ENCODE measurements around the gene SPSB1. TPM values are rescaled to one million over a fixed set of nuclear protein-coding genes. Genes with fewer than 3 reads are reported as not detected.

Gene SPSB1
- total and polyA plus RNA-seq, 10 donors, result 1.3 to 7.9 (median 4.1) TPM

- TF ChIP-seq POLR2A (IDR thresholded peaks at IDR 0.05), result no peak
- no peak for TF ChIP-seq CTCF (IDR thresholded peaks at IDR 0.05 in 8 of 11, conservative IDR thresholded peaks at IDR 0.05 in 3 of 11)
- no peak for TF ChIP-seq POLR2AphosphoS5 (IDR thresholded peaks at IDR 0.05)
- no peak overlapping the region for H3K4me3 ChIP-seq
- no peaks in the 10 kb centered on the region for H3K27me3 ChIP-seq (replicated peaks in 1 of 7)
- WGBS, 5 donors, result 89 to 94% (median 92%) methylated on average over 8 of the region's 8 CpGs
- peaks cover 8 to 19% (median 18%) of the 10 kb centered on the region in 6 donors for H3K4me1 ChIP-seq
- peaks cover 0 to 26% (median 9%) of the 10 kb centered on the region in 6 donors for H3K36me3 ChIP-seq
- H3K9me3 ChIP-seq, result no peaks in the 10 kb centered on the region
- no peak for DNase-seq
- H3K27ac ChIP-seq, result no peak overlapping the region
- intact Hi-C loops (cut with DNase I; ENCODE audit: low total_unique reads), result no loop called here
These were observed 65.3 kb downstream of the SPSB1 start for GRCh38 chr1:9357958-9358357.

- Histone ChIP-seq H3K4me3 (no peak overlapping the region), H3K9me3 (no peaks in the 10 kb centered on the region), H3K4me1 (peaks cover 9 to 26% (median 19%) of the 10 kb centered on the region in 6 donors), H3K27ac (no peak overlapping the region), H3K36me3 (peaks cover 0 to 24% (median 9%) of the 10 kb centered on the region in 6 donors), H3K27me3 (replicated peaks in 1 of 7) (no peaks in the 10 kb centered on the region)
- DNase-seq, result no peak
- intact Hi-C loops (cut with DNase I; ENCODE audit: low total_unique reads), result no loop called here
- TF ChIP-seq POLR2A (IDR thresholded peaks at IDR 0.05) (no peak), CTCF (IDR thresholded peaks at IDR 0.05 in 8 of 11, conservative IDR thresholded peaks at IDR 0.05 in 3 of 11) (no peak), POLR2AphosphoS5 (IDR thresholded peaks at IDR 0.05) (no peak)
- WGBS, 5 donors, result 89 to 97% (median 92%) methylated on average over 19 to 20 of the region's 20 CpGs
These were observed 67.8 kb downstream of the SPSB1 start for GRCh38 chr1:9360371-9361064.

GRCh38 chr1:9361630-9362260 lies 69.1 kb downstream of the SPSB1 start:
- TF ChIP-seq CTCF (IDR thresholded peaks at IDR 0.05 in 8 of 11, conservative IDR thresholded peaks at IDR 0.05 in 3 of 11) (no peak), POLR2AphosphoS5 (IDR thresholded peaks at IDR 0.05) (peak in 2 of 3 donors; percentile 57 to 60)
- intact Hi-C loops (cut with DNase I; ENCODE audit: low total_unique reads), result no loop called here
- peaks cover 0 to 13% (median 0%) of the 10 kb centered on the region in 6 donors for H3K36me3 ChIP-seq

GRCh38 chr1:9362488-9362887 lies 69.8 kb downstream of the SPSB1 start:
- intact Hi-C loops (cut with DNase I; ENCODE audit: low total_unique reads), result no loop called here
- WGBS, 5 donors, result 27 to 49% (median 43%) methylated on average over 4 to 12 of the region's 12 CpGs
- peaks cover 9 to 26% (median 19%) of the 10 kb centered on the region in 6 donors for H3K4me1 ChIP-seq

More at GRCh38 chr1:9361630-9362260, 69.1 kb downstream of the SPSB1 start:
- Histone ChIP-seq H3K4me1 (peaks cover 9 to 26% (median 19%) of the 10 kb centered on the region in 6 donors), H3K4me3 (no peak overlapping the region), H3K27me3 (replicated peaks in 1 of 7) (no peaks in the 10 kb centered on the region), H3K27ac (peak overlapping the region in 4 of 8 donors; percentile 1 to 33 (median 16)), H3K9me3 (no peaks in the 10 kb centered on the region)
- no peak for DNase-seq
- WGBS, 5 donors, result 26 to 44% (median 42%) methylated on average over 9 to 14 of the region's 14 CpGs

More at GRCh38 chr1:9362488-9362887, 69.8 kb downstream of the SPSB1 start:
- TF ChIP-seq POLR2AphosphoS5 (IDR thresholded peaks at IDR 0.05) (no peak), POLR2A (IDR thresholded peaks at IDR 0.05) (no peak), CTCF (IDR thresholded peaks at IDR 0.05 in 8 of 11, conservative IDR thresholded peaks at IDR 0.05 in 3 of 11) (no peak)
- Histone ChIP-seq H3K9me3 (no peaks in the 10 kb centered on the region), H3K4me3 (no peak overlapping the region), H3K27ac (peak overlapping the region in 1 of 8 donors; percentile 28), H3K36me3 (peaks cover 0 to 14% (median 0%) of the 10 kb centered on the region in 6 donors), H3K27me3 (replicated peaks in 1 of 7) (no peaks in the 10 kb centered on the region)
- no peak for DNase-seq

Measured in spleen (tissue), 11 donors.